NB4 (cell line): Measurements from ENCODE around the gene EVI5.
"Not testable (repeated sequence)": the region's sequence is repeated elsewhere in the genome, so short reads cannot be mapped to it uniquely, and the experiment has no call there.

Experiments used
- CTCF ChIP-seq: IDR thresholded peaks from one replicate; pipeline ENCODE4 v1.5.1; 2012; ENCODE audit warnings: low read depth, low read length
- MYC ChIP-seq: IDR thresholded peaks from 2 replicates; pipeline ENCODE4 v1.6.1; 2011; ENCODE audit warnings: low read depth, low read length
- POLR2A ChIP-seq: IDR thresholded peaks from 2 replicates; pipeline ENCODE4 v1.6.1; 2011; ENCODE audit warnings: mild to moderate bottlenecking; ENCODE audit not compliant: insufficient read length; ENCODE audit errors: extremely low read depth

- not testable (repeated sequence) for TF ChIP-seq CTCF, POLR2A, MYC
Observed at GRCh38 chr1:92721157-92721556, 63.8 kb downstream of the EVI5 start.
